GM12872 (cell line): ENCODE results near the gene ARHGEF39.
A peak's percentile ranks its signal among the peaks of the same experiment; 100 is the strongest.

Source experiments
- CTCF ChIP-seq: IDR thresholded peaks from 3 replicates; pipeline ENCODE4 v1.5.1; 2011; ENCODE audit warnings: low read depth, mild to moderate bottlenecking, low read length, moderate library complexity; ENCODE audit not compliant: insufficient read depth

ARHGEF39 gene

DNA sequence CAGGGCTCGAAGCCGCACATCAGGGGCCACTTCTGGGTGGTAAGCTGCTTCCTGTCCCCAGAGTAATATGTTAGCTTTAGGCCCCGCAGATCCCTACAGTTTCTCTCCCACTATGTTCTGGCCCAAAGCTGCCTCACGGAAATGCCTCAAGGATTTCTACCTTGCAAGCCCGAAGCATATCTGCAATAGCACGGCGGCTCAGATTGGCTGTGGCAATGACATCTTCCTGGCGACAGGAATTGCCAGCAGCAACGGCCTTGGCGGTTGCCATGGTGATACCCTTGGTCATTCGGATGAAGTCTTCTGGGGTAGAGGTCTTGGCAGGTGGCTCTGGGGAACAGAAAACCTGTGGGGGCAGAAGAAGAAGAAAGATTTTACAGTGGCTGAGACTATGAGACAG, 35.0 kb upstream of the ARHGEF39 start:
- TF ChIP-seq CTCF = no peak

DNA sequence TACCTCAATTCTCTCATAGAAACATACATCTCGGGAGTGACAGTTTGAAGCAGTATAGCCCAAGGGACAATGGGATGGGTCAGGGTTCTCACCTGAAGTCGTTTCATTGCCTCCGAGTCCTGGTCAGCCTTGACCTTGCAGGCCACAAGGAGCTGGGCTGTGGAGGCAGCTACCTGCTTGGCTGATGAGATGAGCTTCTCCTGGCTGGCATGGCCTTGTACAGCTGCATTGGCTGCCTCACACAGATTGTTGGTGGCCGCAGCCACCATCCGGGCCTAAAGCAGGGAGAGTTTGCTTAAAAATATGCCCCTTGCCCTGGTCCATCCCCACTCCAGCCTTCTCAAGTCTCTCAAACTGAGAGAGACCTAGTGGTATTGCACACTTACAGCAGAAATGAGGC, 33.2 kb upstream of the ARHGEF39 start:
- no peak for TF ChIP-seq CTCF

GRCh38 chr9:35697486-35697885, 32.5 kb upstream of the ARHGEF39 start:
- TF ChIP-seq CTCF = no peak

DNA sequence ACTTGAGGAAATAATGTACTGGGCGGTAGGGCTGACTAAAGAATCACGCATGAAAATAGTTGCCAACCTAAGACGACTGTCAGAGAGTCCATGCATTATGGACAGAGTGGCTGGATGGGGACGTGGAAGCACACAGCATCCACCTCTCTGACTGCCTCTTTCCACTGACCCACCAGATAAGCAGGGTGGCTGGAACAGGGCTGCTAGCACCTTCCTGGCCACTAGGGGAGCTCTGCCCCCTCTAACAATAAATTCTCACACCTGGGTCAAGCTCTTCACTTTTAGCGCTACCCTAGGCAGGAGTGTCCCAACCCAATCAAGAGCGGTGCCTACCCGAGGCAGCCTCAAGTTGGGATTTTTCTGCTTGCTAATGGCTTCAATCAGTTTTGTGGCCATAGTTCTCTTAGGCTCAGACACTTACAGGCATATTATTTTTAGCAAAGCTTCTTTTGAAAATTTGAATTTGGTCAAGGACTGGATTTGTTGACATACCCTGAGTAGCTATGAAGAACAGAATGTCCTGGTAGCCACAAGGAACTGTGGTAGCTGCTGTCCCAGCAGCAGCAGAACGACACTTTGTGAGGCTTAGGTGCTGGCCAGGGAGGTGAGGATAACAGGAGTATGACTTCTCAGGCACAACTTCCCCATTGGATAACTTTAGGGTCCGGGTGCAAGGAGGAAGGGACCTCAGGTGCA, 31.7 kb upstream of the ARHGEF39 start:
- peak; percentile 99 for TF ChIP-seq CTCF

DNA sequence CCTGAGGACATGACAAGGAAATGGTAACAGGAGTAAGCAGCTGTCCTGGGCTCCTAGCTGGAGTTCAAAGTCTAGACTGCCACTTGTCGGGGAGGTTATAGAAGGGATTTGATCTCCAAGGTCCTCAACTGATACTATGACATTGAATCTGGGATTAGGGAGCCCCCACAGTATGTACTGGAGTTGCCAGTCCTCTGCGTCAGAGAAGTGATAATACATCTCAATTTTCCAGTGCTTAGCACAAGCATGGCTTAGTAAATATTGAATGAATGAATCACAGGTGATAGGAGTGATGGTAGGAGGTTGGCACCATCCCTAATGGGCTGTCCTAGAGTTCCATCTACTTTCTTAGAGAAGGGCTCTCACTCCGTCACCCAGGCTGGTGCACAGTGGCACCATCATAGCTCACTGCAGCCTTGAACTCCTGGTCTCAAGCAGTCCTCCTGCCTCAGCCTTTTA, 31.0 kb upstream of the ARHGEF39 start:
- no peak for TF ChIP-seq CTCF

DNA sequence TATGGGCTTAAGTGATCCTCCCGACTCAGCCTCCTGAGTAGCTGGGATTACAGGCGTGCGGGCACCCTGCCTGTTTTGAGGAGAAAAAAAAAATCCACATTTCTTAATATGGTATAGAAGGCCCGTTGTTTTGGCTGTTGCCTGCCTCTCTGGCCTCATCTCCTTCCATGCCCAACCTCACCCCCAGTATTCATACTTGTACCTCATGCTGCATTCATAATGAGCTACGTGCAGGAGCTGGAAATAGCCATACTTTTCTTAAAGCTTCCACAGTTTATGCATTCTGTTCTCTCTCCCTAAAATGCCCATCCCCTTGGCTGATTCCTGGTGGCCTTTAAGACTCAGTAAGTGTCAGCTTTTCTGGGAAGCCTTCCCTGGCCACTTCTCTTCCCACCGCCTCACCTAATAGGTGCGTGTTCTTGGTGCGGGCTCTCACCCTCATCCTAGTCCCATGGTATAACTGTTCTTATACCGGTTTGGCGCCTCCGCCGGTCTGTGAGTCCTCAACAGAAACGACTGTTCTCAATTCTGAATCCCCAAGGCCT, 26.8 kb upstream of the ARHGEF39 start:
- no peak for TF ChIP-seq CTCF

DNA sequence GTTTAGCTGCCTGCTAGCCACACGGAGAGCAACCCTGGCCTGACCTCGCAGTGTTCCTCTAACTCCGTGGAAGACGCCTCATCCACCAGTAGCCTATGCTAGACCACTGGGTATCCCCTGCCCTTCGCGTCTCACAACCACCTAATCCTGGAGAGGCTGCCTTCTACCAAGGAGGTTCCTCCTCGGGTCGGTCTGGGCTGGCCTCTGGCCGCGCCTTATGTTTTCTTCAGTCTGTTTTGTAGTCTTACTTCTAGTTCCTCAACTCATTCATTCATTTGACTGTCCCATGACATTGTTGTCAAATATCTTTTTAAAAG, 26.3 kb upstream of the ARHGEF39 start:
- TF ChIP-seq CTCF = no peak
